Transverse colon (tissue), 4 donors: ENCODE data around the gene FAH.

Experiments used
- POLR2A ChIP-seq: fragments of 450-650 bp; IDR thresholded peaks from one replicate; pipeline ENCODE4 v1.6.1; 2016; ENCODE audit warnings: antibody characterized with exemption, mild to moderate bottlenecking, moderate library complexity
- POLR2AphosphoS5 ChIP-seq, 3 donors: sonication (generic); formaldehyde crosslinking; IDR thresholded peaks; one replicate each; pipeline ENCODE4 v1.6.1; 2016; ENCODE audit warnings: antibody characterized with exemption in 3 of 3
- TF ChIP-seq, protein P1 (sequence below), 5 experiments: fragments of 200-600 bp in 3 of 5; fragments of 450-650 bp in 2 of 5; sonication (generic) in 3 of 5; IDR thresholded peaks; 1 replicate in 2 of 5; 2 replicates in 3 of 5; pipeline ENCODE4 v1.5.1; 2016 to 2017; ENCODE audit warnings: antibody characterized with exemption in 5 of 5, inconsistent platforms in 3 of 5, mild to moderate bottlenecking in 2 of 5, moderate library complexity in 1 of 5

DNA sequence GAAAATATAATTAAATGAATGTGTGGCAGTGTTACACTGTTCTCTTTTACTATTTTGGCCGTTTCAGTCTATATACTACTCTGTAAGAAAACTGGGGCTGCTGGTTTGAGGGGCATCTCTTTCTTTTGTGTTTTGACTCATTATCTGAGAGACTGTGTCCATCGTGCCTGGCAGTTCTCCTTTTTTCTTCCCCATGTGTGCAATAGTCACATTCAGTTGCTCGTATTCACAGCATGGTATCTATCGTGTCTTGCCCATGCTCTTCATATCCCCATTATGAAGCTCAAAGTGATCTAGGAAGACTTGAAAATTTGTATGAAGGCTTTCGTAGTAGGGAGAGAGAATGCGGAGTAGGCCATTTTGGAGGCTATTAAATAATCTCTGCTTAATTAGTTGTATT lies 29.8 kb upstream of the FAH start:
- TF ChIP-seq, protein P1, sequence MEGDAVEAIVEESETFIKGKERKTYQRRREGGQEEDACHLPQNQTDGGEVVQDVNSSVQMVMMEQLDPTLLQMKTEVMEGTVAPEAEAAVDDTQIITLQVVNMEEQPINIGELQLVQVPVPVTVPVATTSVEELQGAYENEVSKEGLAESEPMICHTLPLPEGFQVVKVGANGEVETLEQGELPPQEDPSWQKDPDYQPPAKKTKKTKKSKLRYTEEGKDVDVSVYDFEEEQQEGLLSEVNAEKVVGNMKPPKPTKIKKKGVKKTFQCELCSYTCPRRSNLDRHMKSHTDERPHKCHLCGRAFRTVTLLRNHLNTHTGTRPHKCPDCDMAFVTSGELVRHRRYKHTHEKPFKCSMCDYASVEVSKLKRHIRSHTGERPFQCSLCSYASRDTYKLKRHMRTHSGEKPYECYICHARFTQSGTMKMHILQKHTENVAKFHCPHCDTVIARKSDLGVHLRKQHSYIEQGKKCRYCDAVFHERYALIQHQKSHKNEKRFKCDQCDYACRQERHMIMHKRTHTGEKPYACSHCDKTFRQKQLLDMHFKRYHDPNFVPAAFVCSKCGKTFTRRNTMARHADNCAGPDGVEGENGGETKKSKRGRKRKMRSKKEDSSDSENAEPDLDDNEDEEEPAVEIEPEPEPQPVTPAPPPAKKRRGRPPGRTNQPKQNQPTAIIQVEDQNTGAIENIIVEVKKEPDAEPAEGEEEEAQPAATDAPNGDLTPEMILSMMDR (IDR thresholded peaks at IDR 0.05), result no peak
- TF ChIP-seq POLR2A (no peak), POLR2AphosphoS5 (IDR thresholded peaks at IDR 0.05) (no peak)
